ENCODE data around the gene CDNF.

DNA sequence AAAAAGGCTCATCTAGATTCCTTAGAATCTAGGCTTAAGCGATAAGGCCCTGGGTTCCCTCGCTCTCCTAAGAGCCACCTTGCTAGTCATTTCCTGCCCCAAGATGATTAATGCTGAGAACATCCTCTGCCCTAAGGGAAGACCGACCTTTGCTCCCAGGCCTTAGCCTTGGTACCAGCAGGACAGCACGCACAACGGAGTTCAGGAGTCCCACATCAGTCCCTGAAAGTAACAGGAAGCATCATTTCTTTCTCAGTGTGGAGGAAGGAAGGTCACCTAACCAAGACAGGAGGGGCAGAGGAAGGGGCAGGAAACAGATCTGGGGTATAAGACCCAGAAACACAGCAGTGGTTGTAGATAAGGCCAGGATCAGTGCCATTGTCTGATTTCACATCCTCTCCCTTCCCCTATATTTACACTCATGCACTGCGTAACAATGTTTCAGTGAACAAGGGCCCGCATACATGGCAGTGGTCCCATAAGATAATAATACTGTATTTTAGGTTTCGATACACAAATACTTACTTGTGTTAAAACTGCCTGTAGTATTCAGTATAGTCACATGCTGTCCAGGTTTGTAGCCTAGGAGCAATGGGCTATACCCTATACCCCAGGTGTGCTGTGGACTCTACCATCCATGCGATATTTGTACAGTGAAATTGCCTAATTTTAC, 55.0 kb downstream of the CDNF start:
- TF ChIP-seq POLR2A (IDR thresholded peaks at IDR 0.05): no peak
- TF ChIP-seq, protein P1, sequence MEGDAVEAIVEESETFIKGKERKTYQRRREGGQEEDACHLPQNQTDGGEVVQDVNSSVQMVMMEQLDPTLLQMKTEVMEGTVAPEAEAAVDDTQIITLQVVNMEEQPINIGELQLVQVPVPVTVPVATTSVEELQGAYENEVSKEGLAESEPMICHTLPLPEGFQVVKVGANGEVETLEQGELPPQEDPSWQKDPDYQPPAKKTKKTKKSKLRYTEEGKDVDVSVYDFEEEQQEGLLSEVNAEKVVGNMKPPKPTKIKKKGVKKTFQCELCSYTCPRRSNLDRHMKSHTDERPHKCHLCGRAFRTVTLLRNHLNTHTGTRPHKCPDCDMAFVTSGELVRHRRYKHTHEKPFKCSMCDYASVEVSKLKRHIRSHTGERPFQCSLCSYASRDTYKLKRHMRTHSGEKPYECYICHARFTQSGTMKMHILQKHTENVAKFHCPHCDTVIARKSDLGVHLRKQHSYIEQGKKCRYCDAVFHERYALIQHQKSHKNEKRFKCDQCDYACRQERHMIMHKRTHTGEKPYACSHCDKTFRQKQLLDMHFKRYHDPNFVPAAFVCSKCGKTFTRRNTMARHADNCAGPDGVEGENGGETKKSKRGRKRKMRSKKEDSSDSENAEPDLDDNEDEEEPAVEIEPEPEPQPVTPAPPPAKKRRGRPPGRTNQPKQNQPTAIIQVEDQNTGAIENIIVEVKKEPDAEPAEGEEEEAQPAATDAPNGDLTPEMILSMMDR (IDR thresholded peaks at IDR 0.05): no peak
